ENCODE results near the gene LAMA2. TPM values are rescaled to one million over a fixed set of nuclear protein-coding genes. Genes with fewer than 3 reads are reported as not detected.
"Not testable (repeated sequence)": the region's sequence is repeated elsewhere in the genome, so short reads cannot be mapped to it uniquely, and the experiment has no call there.

The LAMA2 gene
- total RNA-seq, 1 donor from 2014 or later: 5.3 TPM

DNA sequence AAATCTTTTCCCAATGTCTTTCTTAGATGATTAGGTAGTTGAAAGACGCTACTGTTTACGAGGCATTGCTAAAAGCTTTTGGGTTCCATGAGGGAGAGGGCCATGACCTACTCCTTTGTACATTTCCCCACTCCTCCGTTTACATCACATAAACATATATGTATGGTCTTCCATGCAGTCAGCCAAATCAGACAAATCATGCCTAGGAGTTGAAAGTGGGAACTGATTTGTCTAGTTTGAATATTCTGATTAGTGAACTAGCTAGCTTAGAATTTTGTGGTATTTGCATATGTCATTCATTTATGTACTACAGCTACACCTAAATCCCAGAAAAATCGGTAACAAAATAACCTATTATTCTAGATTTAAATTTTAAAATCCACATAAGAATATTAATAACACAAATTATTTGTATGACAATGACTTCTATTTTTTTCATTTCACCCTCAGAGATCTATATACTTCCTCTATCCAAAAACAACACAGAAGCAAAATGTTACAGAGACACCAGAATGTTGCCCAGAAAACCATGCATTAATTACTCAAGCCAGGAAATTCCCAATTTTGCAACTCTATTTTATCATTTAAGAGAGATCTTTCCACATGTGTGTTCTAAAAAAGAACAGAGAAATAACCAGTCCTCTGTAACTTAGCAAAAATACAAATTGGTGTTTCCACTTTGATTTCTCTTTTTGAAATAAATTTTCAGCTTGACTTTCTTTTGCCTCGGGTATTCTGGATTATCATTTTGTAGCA, 231.9 kb downstream of the LAMA2 start:
- DNase-seq (ENCODE audit: low spot score): no peak
- ATAC-seq: no peak

DNA sequence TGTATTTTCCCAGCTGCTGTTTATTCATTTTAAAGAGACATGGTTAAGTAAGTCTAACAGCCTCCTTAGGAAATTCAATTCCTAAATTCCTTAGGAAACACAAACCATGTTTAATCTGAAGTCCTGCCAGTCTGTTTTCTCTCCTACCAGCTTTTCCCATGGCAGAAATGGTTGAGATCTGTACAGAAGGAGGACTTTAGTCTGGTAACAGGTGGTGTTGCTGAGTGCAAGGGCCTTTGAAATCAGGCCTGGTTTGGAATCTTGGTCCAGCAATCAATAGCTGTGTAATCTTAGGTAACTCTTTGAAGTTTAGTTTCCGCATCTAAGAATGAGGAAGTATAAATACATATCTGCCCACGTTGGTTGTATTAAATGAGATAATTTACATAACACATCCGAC, 232.5 kb downstream of the LAMA2 start:
- ATAC-seq: no peak
- DNase-seq (ENCODE audit: low spot score): no peak

- ATAC-seq (no peak), DNase-seq (ENCODE audit: low spot score) (no peak)
These were observed 234.4 kb downstream of the LAMA2 start for GRCh38 chr6:129117355-129117754.

GRCh38 chr6:129120856-129121638, 238.1 kb downstream of the LAMA2 start:
- no peak for ATAC-seq
- DNase-seq (ENCODE audit: low spot score): no peak

DNA sequence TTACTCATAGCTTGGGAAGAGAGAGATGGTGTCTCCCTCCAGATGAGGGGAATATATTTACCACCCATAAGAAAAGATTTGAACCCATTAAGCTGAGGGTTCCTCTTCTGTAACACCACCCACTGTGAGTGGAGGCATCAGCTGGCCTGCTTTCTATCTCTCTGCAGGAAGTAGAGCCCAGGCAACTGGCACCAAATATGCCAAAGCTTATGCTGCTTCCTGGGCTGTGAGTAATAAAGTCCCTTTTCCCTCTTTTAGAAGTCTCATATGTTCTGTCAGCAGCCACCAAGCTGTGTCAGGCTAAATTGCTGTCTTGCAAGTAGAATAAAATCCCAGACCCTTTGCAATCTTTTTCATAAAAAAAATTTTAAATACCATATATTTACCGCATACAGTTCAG, 241.4 kb downstream of the LAMA2 start:
- DNase-seq (ENCODE audit: low spot score): no peak
- ATAC-seq: no peak

DNA sequence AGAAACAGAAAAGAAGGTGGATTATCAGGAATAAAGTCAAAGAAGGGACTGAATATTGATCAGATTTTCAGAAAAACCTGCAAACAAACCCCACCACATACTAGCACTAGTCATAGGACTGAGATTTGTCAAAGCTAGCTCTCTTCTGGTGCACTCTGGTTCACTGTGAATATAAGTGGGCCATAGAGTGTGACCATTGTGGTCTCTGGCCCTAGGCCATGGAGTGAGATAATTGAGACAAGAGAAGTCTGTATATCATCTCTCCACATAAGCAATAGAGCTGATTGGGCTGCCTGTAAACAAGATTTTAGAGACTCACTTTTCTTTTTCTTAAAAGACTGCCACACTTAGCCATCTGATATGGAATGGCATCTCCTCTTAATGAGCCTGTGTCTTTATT, 247.2 kb downstream of the LAMA2 start:
- DNase-seq (ENCODE audit: low spot score) (no peak), ATAC-seq (no peak)

GRCh38 chr6:129130959-129131681, 248.2 kb downstream of the LAMA2 start:
- ATAC-seq: no peak
- no peak for DNase-seq (ENCODE audit: low spot score)

DNA sequence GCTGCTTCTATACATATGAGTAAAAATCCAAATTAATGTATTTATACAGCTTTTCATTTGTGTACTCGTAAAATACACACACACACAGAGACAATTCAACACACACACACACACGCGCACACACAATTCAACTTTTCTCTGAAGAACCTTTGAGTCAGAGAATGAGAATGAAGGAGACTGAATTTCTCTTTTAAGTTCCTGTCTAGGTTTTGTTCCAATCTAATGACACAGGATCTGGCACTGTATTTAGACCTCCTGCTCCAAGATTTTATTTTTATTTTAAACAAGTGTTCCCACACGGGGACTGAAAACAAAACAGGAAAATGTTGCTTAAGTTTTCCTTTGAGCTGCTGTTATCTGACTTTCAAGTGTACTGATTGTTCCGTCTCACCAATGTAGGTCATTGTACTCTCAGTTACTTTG, 250.8 kb downstream of the LAMA2 start:
- ATAC-seq: no peak

DNA sequence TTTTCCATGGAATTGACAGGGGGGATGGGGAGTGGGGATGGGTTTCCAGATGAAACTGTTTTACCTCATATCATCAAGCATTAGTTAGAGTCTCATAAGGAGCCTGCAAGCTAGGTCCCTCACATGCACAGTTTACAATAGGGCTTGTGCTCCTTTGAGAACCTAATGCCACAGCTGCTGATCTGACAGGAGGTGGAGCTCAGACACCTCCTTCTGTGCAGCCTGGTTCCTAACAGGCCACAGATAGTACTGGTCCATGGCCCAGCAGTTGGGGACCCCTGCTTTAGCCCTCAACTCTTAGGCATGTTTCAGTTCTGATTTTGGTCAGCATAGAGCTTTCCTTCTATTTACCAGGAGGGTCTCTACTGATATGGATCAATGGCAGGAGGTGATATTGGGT, 251.6 kb downstream of the LAMA2 start:
- ATAC-seq (no peak), DNase-seq (ENCODE audit: low spot score) (no peak)

More for the DNA sequence above, 250.8 kb downstream of the LAMA2 start:
- no peak for DNase-seq (ENCODE audit: low spot score)

- ATAC-seq (no peak), DNase-seq (ENCODE audit: low spot score) (no peak)
These were observed 252.5 kb downstream of the LAMA2 start for GRCh38 chr6:129135451-129135850.

- ATAC-seq: no peak
- no peak for DNase-seq (ENCODE audit: low spot score)
These were observed 253.8 kb downstream of the LAMA2 start for GRCh38 chr6:129136751-129137150.

DNA sequence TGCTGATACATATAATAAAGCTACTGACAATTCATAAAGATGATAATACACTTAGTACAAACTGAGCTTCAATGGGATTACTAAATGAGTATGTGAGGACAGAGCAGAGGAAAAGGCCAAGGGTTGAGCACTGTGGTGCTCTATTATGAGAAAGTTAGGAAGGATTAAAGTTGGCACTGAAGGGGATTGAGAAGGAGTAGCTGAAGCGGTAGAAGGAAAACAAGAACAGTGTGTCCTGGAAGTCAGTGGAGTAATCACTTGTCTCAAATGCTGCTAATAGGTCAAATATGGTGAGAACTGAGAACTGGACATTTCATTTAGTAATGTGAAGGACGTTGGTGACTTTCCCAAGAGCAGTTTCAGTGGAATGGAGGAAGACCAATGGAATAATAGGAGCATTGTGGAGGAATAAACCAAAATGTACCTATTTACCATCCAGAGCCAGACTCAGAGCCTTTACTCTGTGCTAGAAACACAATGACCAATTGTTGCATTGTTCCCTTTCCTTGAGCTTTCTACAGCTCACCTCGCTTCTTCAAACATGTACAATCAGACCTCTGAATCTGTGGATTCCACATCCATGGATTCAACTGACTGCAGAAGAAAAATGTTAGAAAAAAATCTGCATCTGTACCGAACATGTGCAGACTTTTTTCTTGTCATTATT, 255.9 kb downstream of the LAMA2 start:
- ATAC-seq (no peak), DNase-seq (ENCODE audit: low spot score) (no peak)

DNA sequence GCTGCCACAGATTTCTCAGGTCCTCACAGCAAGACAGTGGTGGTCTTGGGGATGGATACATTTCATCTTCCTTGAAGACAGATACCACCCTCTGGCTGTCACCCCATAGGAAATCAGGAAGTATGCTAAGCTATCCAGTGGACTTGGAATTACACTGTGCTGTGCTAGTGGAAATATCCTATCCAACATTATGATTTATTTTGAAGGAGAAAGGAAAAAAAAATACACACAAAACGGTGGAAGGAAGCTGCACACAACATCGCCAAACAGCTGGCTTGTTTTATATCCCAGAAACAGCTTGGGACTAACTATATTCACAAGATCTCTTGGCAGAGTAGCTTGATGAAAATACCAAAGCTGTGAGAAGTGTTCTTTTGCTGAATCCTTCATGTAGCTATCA, 257.6 kb downstream of the LAMA2 start:
- ATAC-seq (no peak), DNase-seq (ENCODE audit: low spot score) (no peak)

- ATAC-seq (no peak), DNase-seq (ENCODE audit: low spot score) (no peak)
These were observed 258.6 kb downstream of the LAMA2 start for GRCh38 chr6:129141499-129141898.

- DNase-seq (ENCODE audit: low spot score) (no peak), ATAC-seq (no peak)
These were observed 264.0 kb downstream of the LAMA2 start for GRCh38 chr6:129146902-129147301.

DNA sequence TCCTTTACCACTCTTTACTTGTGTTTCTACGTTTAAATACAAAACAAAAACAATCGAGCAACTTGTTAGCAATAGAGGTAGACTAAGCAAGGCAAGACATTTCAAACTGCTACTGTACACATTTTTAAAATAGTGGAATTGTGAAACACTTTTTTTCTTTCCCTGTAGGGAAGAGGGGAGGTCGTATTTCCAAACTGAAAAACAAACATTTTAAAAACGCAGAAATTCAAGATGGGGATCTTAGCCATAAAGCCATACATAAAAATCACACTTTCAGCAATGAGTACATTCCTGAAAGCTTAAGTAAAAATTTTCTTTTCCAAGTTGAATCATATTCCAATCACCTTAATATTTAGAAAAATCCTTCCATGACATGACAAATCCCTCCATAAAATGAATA, 267.6 kb downstream of the LAMA2 start:
- ATAC-seq (no peak), DNase-seq (ENCODE audit: low spot score) (no peak)

GRCh38 chr6:129153257-129153656, 270.3 kb downstream of the LAMA2 start:
- DNase-seq (ENCODE audit: low spot score): no peak
- ATAC-seq: no peak

DNA sequence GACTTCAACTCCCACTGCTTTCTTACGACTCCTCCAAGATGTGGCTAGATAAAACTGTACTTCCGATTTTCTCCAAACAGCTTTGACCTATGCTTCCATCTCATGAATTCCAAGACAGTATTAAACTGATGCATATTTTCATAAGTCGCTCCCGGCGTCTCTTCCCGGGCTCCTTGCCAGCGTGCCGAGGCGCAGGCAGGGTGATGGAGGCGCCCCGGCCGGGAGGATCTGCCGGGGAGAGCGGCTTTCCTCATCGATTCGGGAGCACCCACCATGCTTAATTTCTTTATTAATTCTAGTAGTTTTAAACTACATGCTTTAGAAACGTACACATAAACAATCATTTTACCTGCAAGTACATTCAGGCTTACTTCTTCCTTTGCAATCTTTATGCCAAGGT, 276.3 kb downstream of the LAMA2 start:
- DNase-seq (ENCODE audit: low spot score); ATAC-seq: not testable (repeated sequence)

GRCh38 chr6:129162605-129163004, 279.7 kb downstream of the LAMA2 start:
- ATAC-seq (no peak), DNase-seq (ENCODE audit: low spot score) (no peak)

GRCh38 chr6:129163551-129163950, 280.6 kb downstream of the LAMA2 start:
- ATAC-seq (no peak), DNase-seq (ENCODE audit: low spot score) (no peak)

GRCh38 chr6:129164032-129164431, 281.1 kb downstream of the LAMA2 start:
- ATAC-seq (no peak), DNase-seq (ENCODE audit: low spot score) (no peak)
